Measurements from ENCODE around the gene IL18RAP.

IL18RAP gene

DNA sequence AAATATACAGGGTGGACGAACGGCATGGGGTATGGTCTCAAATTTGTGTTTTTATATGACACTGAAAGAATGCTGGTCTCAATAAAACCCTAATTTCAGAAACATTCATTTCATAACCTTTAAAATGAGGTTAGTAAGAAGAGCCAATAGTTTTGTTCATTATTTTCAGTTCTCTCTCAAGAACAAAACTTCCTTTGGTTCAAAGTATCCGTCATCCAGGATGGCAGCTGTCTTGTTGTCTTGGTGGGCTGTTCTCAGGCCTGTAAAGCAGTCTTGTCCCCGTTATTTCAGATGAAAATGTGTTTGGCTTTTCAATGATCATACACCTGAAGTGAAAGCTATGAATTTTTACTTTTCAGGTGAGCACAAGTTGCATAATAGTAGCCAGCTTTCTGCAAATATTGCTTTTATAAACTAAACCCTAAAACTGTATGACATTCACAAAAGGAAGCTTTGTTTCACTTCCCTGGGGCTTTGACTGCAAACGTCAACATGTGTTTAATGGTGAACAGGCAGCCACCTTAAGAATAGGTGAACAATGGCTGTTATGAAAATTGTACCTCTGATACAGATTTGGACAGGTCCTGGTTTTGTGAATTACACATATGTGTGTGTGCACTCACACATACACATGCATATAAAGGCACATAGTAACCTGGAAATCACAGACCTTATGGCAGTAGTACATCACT, 2.6 kb downstream of the IL18RAP start:
- no peaks in the 10 kb centered on the region for H3K4me1 ChIP-seq
- no peaks in the 10 kb centered on the region for H3K36me3 ChIP-seq
- H3K27me3 ChIP-seq, result no peaks in the 10 kb centered on the region
- H3K9me3 ChIP-seq, result no peaks in the 10 kb centered on the region
- no peak overlapping the region for H3K4me3 ChIP-seq (ENCODE audit: low read depth, low read length)
- TF ChIP-seq, protein P1, sequence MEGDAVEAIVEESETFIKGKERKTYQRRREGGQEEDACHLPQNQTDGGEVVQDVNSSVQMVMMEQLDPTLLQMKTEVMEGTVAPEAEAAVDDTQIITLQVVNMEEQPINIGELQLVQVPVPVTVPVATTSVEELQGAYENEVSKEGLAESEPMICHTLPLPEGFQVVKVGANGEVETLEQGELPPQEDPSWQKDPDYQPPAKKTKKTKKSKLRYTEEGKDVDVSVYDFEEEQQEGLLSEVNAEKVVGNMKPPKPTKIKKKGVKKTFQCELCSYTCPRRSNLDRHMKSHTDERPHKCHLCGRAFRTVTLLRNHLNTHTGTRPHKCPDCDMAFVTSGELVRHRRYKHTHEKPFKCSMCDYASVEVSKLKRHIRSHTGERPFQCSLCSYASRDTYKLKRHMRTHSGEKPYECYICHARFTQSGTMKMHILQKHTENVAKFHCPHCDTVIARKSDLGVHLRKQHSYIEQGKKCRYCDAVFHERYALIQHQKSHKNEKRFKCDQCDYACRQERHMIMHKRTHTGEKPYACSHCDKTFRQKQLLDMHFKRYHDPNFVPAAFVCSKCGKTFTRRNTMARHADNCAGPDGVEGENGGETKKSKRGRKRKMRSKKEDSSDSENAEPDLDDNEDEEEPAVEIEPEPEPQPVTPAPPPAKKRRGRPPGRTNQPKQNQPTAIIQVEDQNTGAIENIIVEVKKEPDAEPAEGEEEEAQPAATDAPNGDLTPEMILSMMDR (IDR thresholded peaks at IDR 0.05; ENCODE audit: low read depth, low read length), result no peak
- DNase-seq, result no peak

DNA sequence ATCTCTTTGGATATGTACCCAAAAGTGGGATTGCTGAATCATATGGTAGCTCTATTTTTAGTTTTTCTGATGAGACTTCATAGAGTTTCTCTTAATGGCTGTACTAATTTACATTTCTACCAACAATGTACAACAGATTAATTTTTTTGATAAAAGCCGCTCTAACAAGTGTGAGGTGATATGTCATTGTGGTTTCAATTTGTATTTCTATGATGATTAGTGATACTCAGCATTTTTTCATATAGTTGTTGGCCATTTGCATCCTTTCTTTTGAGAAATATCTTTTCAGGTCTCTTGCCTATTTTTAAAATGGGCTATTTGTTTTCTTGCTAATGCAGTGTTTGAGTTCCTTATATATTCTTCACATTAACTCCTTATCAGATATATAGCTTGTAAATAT, 4.3 kb downstream of the IL18RAP start:
- H3K27me3 ChIP-seq, result no peaks in the 10 kb centered on the region
- H3K9me3 ChIP-seq, result no peaks in the 10 kb centered on the region
- DNase-seq, result no peak
- no peak overlapping the region for H3K4me3 ChIP-seq (ENCODE audit: low read depth, low read length)
- H3K36me3 ChIP-seq, result no peaks in the 10 kb centered on the region
- no peaks in the 10 kb centered on the region for H3K4me1 ChIP-seq
- TF ChIP-seq, protein P1 (IDR thresholded peaks at IDR 0.05; ENCODE audit: low read depth, low read length), result no peak

DNA sequence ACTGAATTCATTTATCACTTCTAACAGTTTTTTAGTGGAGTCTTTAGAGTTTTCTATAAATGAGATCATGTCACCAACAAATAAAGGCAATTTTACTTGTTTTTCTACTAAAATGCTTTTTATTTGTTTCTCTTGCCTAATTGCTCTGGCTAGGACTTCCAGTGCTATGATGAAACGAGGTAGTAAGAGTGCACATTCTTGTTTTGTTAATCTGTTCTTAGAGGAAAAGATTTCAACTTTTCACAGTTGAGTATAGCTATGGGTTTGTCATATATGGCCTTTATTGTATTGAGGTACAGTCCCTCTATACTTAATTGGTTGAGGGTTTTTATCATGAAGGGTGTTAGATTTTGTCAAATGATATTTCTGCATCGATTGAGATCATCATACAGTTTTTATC, 5.6 kb downstream of the IL18RAP start:
- TF ChIP-seq, protein P1 (IDR thresholded peaks at IDR 0.05; ENCODE audit: low read depth, low read length), result no peak
- H3K9me3 ChIP-seq, result no peaks in the 10 kb centered on the region
- no peaks in the 10 kb centered on the region for H3K4me1 ChIP-seq
- no peaks in the 10 kb centered on the region for H3K27me3 ChIP-seq
- no peak for DNase-seq
- H3K36me3 ChIP-seq, result no peaks in the 10 kb centered on the region
- no peak overlapping the region for H3K4me3 ChIP-seq (ENCODE audit: low read depth, low read length)

DNA sequence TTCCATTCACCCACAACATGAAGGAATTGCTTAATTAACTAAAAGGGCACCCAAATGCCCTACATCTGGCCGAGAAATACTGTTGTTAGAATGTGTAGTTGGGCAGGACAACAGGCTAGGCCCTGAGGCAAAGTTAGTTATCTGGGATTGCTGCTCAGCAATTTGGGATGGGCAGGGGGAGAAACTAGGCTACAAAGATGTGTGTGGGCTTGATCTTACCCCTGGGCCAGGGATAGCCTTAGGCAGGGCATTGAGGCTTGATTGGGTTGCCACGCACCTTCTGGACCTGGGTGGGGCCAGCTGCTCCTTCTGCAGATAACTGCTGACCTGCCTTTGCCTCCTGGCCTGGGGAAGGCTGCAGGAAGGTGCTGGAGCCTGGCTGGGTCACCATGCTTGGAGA, 9.4 kb downstream of the IL18RAP start:
- H3K4me3 ChIP-seq (ENCODE audit: low read depth, low read length), result no peak overlapping the region
- no peaks in the 10 kb centered on the region for H3K9me3 ChIP-seq
- H3K36me3 ChIP-seq, result no peaks in the 10 kb centered on the region
- no peaks in the 10 kb centered on the region for H3K27me3 ChIP-seq
- TF ChIP-seq, protein P1 (IDR thresholded peaks at IDR 0.05; ENCODE audit: low read depth, low read length), result no peak
- DNase-seq, result no peak
- H3K4me1 ChIP-seq, result no peaks in the 10 kb centered on the region

DNA sequence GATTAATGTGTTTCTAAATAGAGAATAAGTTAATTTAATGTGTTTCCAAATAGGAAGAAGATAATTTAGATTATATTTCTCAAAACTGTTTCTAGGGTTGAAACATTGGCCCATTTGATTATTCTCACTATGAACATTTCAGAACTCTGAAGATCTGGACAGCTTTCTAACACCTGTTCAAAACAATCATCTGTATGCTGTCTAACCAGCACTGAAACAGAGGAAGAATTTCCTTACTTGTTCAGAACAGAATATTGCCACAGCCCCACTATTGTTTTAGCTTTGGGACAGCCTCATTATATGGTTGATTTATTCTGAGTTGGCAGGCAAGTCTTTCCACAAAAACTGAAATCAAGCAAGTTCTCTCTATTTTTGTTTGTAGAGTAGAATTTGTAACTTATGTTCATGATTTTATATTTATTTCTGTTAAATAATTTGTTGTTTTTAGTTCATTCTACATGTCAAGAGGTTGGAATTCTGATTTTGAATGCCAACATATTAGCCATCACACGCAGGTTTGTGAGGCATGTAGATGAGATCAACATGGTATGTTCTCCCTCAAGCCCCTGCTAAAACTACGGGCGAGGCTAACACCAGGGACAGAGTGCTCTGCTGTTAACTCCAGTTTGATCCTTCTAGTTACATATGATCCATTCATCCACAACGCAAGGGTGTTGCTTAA, 11.2 kb downstream of the IL18RAP start:
- no peaks in the 10 kb centered on the region for H3K27me3 ChIP-seq
- H3K4me3 ChIP-seq (ENCODE audit: low read depth, low read length), result no peak overlapping the region
- no peaks in the 10 kb centered on the region for H3K9me3 ChIP-seq
- DNase-seq, result no peak
- H3K36me3 ChIP-seq, result no peaks in the 10 kb centered on the region
- TF ChIP-seq, protein P1 (IDR thresholded peaks at IDR 0.05; ENCODE audit: low read depth, low read length), result no peak
- no peaks in the 10 kb centered on the region for H3K4me1 ChIP-seq

Data from BE2C (cell line).